ENCODE results near the gene QRICH1. TPM values are rescaled to one million over a fixed set of nuclear protein-coding genes. Genes with fewer than 3 reads are reported as not detected.

The QRICH1 gene
- total RNA-seq, 1 experiment from 2014 or later, result 80.0 TPM

- peak overlapping the region; percentile 85 for H3K27ac ChIP-seq (ENCODE audit: low read length)
- peaks cover 31% of the 10 kb centered on the region for H3K79me2 ChIP-seq (ENCODE audit: low read length)
- no peak overlapping the region for H2AFZ ChIP-seq (ENCODE audit: low read length)
- peak overlapping the region; percentile 93 for H3K4me2 ChIP-seq (ENCODE audit: low read depth, low read length, poor library complexity, severe bottlenecking)
- H3K9me3 ChIP-seq (ENCODE audit: low read length), result no peaks in the 10 kb centered on the region
- peak overlapping the region; percentile 90 for H3K9ac ChIP-seq (ENCODE audit: low read length)
- peaks cover 23% of the 10 kb centered on the region for H3K4me1 ChIP-seq (ENCODE audit: low read length)
- no peaks in the 10 kb centered on the region for H3K9me2 ChIP-seq (replicated peaks; ENCODE audit: insufficient read depth, low read length)
- H3K27me3 ChIP-seq (ENCODE audit: low read length), result no peaks in the 10 kb centered on the region
- H4K20me1 ChIP-seq (ENCODE audit: insufficient read depth, low read depth, low read length), result peaks cover 7% of the 10 kb centered on the region; the same call in 1 of the 2 replicates
- no peaks in the 10 kb centered on the region for H3K36me3 ChIP-seq (ENCODE audit: insufficient read depth, low read length)
- DNase-seq, result peak; percentile 97
- peak overlapping the region; percentile 82 for H3K4me3 ChIP-seq (ENCODE audit: low read length)
Observed at GRCh38 chr3:49007771-49008528, 85.9 kb downstream of the QRICH1 start.

GRCh38 chr3:49007068-49007770, 86.7 kb downstream of the QRICH1 start, which contains the start of gene WDR6:
WDR6 (plus strand) TSS chr3:49007391; CDS start chr3:49007432, 41 bp downstream.
- Histone ChIP-seq H3K36me3 (ENCODE audit: insufficient read depth, low read length) (no peaks in the 10 kb centered on the region), H3K9me3 (ENCODE audit: low read length) (no peaks in the 10 kb centered on the region), H3K4me1 (ENCODE audit: low read length) (peaks cover 23% of the 10 kb centered on the region), H3K79me2 (ENCODE audit: low read length) (peaks cover 30% of the 10 kb centered on the region), H2AFZ (ENCODE audit: low read length) (no peak within 1 kb of the TSS), H3K27ac (ENCODE audit: low read length) (peak within 1 kb of the TSS; percentile 85), H3K27me3 (ENCODE audit: low read length) (no peaks in the 10 kb centered on the region), H3K4me2 (ENCODE audit: low read depth, low read length, poor library complexity, severe bottlenecking) (peak within 1 kb of the TSS; percentile 93), H3K9ac (ENCODE audit: low read length) (peak within 1 kb of the TSS; percentile 90), H4K20me1 (ENCODE audit: insufficient read depth, low read depth, low read length) (peaks cover 7% of the 10 kb centered on the region; the same call in 1 of the 2 replicates), H3K9me2 (replicated peaks; ENCODE audit: insufficient read depth, low read length) (no peaks in the 10 kb centered on the region), H3K4me3 (ENCODE audit: low read length) (peak within 1 kb of the TSS; percentile 82)
- DNase-seq, result peak; percentile 99

GRCh38 chr3:49006408-49007067, 87.3 kb downstream of the QRICH1 start:
- Histone ChIP-seq H4K20me1 (ENCODE audit: insufficient read depth, low read depth, low read length) (peaks cover 7% of the 10 kb centered on the region; the same call in 1 of the 2 replicates), H3K4me2 (ENCODE audit: low read depth, low read length, poor library complexity, severe bottlenecking) (peak overlapping the region; percentile 93), H3K9ac (ENCODE audit: low read length) (peak overlapping the region; percentile 77), H3K27me3 (ENCODE audit: low read length) (no peaks in the 10 kb centered on the region), H3K4me3 (ENCODE audit: low read length) (peak overlapping the region; percentile 82), H3K79me2 (ENCODE audit: low read length) (peaks cover 25% of the 10 kb centered on the region), H2AFZ (ENCODE audit: low read length) (no peak overlapping the region), H3K27ac (ENCODE audit: low read length) (no peak overlapping the region), H3K4me1 (ENCODE audit: low read length) (peaks cover 23% of the 10 kb centered on the region), H3K9me3 (ENCODE audit: low read length) (no peaks in the 10 kb centered on the region), H3K9me2 (replicated peaks; ENCODE audit: insufficient read depth, low read length) (no peaks in the 10 kb centered on the region), H3K36me3 (ENCODE audit: insufficient read depth, low read length) (no peaks in the 10 kb centered on the region)
- no peak for DNase-seq

GRCh38 chr3:49005998-49006397, 87.9 kb downstream of the QRICH1 start:
- Histone ChIP-seq H4K20me1 (ENCODE audit: insufficient read depth, low read depth, low read length) (peaks cover 7% of the 10 kb centered on the region; the same call in 1 of the 2 replicates), H3K4me1 (ENCODE audit: low read length) (peaks cover 23% of the 10 kb centered on the region), H3K9me3 (ENCODE audit: low read length) (no peaks in the 10 kb centered on the region), H3K36me3 (ENCODE audit: insufficient read depth, low read length) (no peaks in the 10 kb centered on the region), H3K27ac (ENCODE audit: low read length) (no peak overlapping the region), H2AFZ (ENCODE audit: low read length) (no peak overlapping the region), H3K79me2 (ENCODE audit: low read length) (peaks cover 22% of the 10 kb centered on the region), H3K27me3 (ENCODE audit: low read length) (no peaks in the 10 kb centered on the region), H3K4me3 (ENCODE audit: low read length) (peak overlapping the region; percentile 82), H3K4me2 (ENCODE audit: low read depth, low read length, poor library complexity, severe bottlenecking) (peak overlapping the region; percentile 93), H3K9me2 (replicated peaks; ENCODE audit: insufficient read depth, low read length) (no peaks in the 10 kb centered on the region), H3K9ac (ENCODE audit: low read length) (peak overlapping the region; percentile 77)
- no peak for DNase-seq

- Histone ChIP-seq H3K9me3 (ENCODE audit: low read length) (no peaks in the 10 kb centered on the region), H3K4me3 (ENCODE audit: low read length) (no peak overlapping the region), H3K4me2 (ENCODE audit: low read depth, low read length, poor library complexity, severe bottlenecking) (no peak overlapping the region), H3K9me2 (replicated peaks; ENCODE audit: insufficient read depth, low read length) (no peaks in the 10 kb centered on the region), H3K9ac (ENCODE audit: low read length) (no peak overlapping the region), H3K36me3 (ENCODE audit: insufficient read depth, low read length) (no peaks in the 10 kb centered on the region), H2AFZ (ENCODE audit: low read length) (no peak overlapping the region), H3K4me1 (ENCODE audit: low read length) (peaks cover 23% of the 10 kb centered on the region), H3K27ac (ENCODE audit: low read length) (no peak overlapping the region), H4K20me1 (ENCODE audit: insufficient read depth, low read depth, low read length) (peaks cover 7% of the 10 kb centered on the region; the same call in 1 of the 2 replicates), H3K79me2 (ENCODE audit: low read length) (peaks cover 22% of the 10 kb centered on the region), H3K27me3 (ENCODE audit: low read length) (no peaks in the 10 kb centered on the region)
- no peak for DNase-seq
Observed at GRCh38 chr3:49005303-49005680, 88.6 kb downstream of the QRICH1 start.

GRCh38 chr3:49004352-49005302, 89.2 kb downstream of the QRICH1 start:
- H2AFZ ChIP-seq (ENCODE audit: low read length), result no peak overlapping the region
- H3K9me3 ChIP-seq (ENCODE audit: low read length), result no peaks in the 10 kb centered on the region
- H3K27ac ChIP-seq (ENCODE audit: low read length), result no peak overlapping the region
- H3K9ac ChIP-seq (ENCODE audit: low read length), result no peak overlapping the region
- no peak for DNase-seq
- no peak overlapping the region for H3K4me2 ChIP-seq (ENCODE audit: low read depth, low read length, poor library complexity, severe bottlenecking)
- peaks cover 20% of the 10 kb centered on the region for H3K79me2 ChIP-seq (ENCODE audit: low read length)
- H3K27me3 ChIP-seq (ENCODE audit: low read length), result no peaks in the 10 kb centered on the region
- H3K36me3 ChIP-seq (ENCODE audit: insufficient read depth, low read length), result no peaks in the 10 kb centered on the region
- H3K4me3 ChIP-seq (ENCODE audit: low read length), result no peak overlapping the region
- peaks cover 23% of the 10 kb centered on the region for H3K4me1 ChIP-seq (ENCODE audit: low read length)
- peaks cover 7% of the 10 kb centered on the region; the same call in 1 of the 2 replicates for H4K20me1 ChIP-seq (ENCODE audit: insufficient read depth, low read depth, low read length)
- H3K9me2 ChIP-seq (replicated peaks; ENCODE audit: insufficient read depth, low read length), result no peaks in the 10 kb centered on the region

- no peaks in the 10 kb centered on the region for H3K9me3 ChIP-seq (ENCODE audit: low read length)
- H4K20me1 ChIP-seq (ENCODE audit: insufficient read depth, low read depth, low read length), result no peaks in the 10 kb centered on the region
- peaks cover 4% of the 10 kb centered on the region for H3K4me1 ChIP-seq (ENCODE audit: low read length)
- no peaks in the 10 kb centered on the region for H3K27me3 ChIP-seq (ENCODE audit: low read length)
- H3K27ac ChIP-seq (ENCODE audit: low read length), result no peak overlapping the region
- DNase-seq, result no peak
- H3K79me2 ChIP-seq (ENCODE audit: low read length), result no peaks in the 10 kb centered on the region; the same call in 1 of the 2 replicates
- H3K4me3 ChIP-seq (ENCODE audit: low read length), result no peak overlapping the region
- H3K4me2 ChIP-seq (ENCODE audit: low read depth, low read length, poor library complexity, severe bottlenecking), result no peak overlapping the region
- H2AFZ ChIP-seq (ENCODE audit: low read length), result no peak overlapping the region
- no peak overlapping the region for H3K9ac ChIP-seq (ENCODE audit: low read length)
- H3K36me3 ChIP-seq (ENCODE audit: insufficient read depth, low read length), result no peaks in the 10 kb centered on the region
- H3K9me2 ChIP-seq (replicated peaks; ENCODE audit: insufficient read depth, low read length), result no peaks in the 10 kb centered on the region
Observed at GRCh38 chr3:49001155-49001554, 92.7 kb downstream of the QRICH1 start.

All from Karpas-422 (cell line).